Keratinocyte (primary cell): ENCODE measurements around the gene SLC8A1. TPM values are rescaled to one million over a fixed set of nuclear protein-coding genes. Genes with fewer than 3 reads are reported as not detected.

ENCODE experiments used
- DNase-seq: peaks from one replicate; pipeline ENCODE4 v3.0.0-alpha.2; 2011; ENCODE audit warnings: low read depth, missing footprints, low spot score
- FAIRE-seq: peaks from 2 replicates; lab custom pipeline; 2011; peaks lifted over from hg19 to GRCh38; lab: Jason Lieb, UNC
- H2AFZ ChIP-seq: 2 replicates; pipeline ENCODE4 v1.6.0; 2012; ENCODE audit warnings: low read length, control low read depth, inconsistent platforms; ENCODE audit not compliant: control insufficient read depth
- H3K27ac ChIP-seq: 2 replicates; pipeline ENCODE4 v1.5.1; 2011; ENCODE audit warnings: low read length; ENCODE audit not compliant: control insufficient read depth, insufficient read depth
- H3K27me3 ChIP-seq: 3 replicates; pipeline ENCODE4 v1.6.0; 2011; ENCODE audit warnings: low read length; ENCODE audit not compliant: control insufficient read depth, insufficient read depth; ENCODE audit errors: extremely low read depth
- H3K36me3 ChIP-seq, 2 experiments: 2 replicates in 1 of 2; 3 replicates in 1 of 2; pipeline ENCODE4 v1.5.1; 2011; ENCODE audit warnings: low read length in 2 of 2, mild to moderate bottlenecking in 1 of 2; ENCODE audit not compliant: control insufficient read depth in 2 of 2, insufficient read depth in 2 of 2; ENCODE audit errors: extremely low read depth in 1 of 2
- H3K4me1 ChIP-seq: 3 replicates; pipeline ENCODE4 v1.5.1; 2011; ENCODE audit warnings: low read length; ENCODE audit not compliant: control insufficient read depth, insufficient read depth; ENCODE audit errors: extremely low read depth
- H3K4me2 ChIP-seq: 3 replicates; pipeline ENCODE4 v1.6.0; 2011; ENCODE audit warnings: low read depth, low read length; ENCODE audit not compliant: control insufficient read depth, insufficient read depth; ENCODE audit errors: extremely low read depth
- H3K4me3 ChIP-seq, 3 experiments: fragments of 200-600 bp in 1 of 3; sonication (generic) in 1 of 3; 2 replicates in 2 of 3; 3 replicates in 1 of 3; pipeline ENCODE4 v1.5.1; 2011 to 2016; ENCODE audit warnings: low read length in 3 of 3, mild to moderate bottlenecking in 3 of 3, control low read depth in 2 of 3, inconsistent platforms in 1 of 3, low read depth in 1 of 3, mixed read lengths in 1 of 3, mixed run types in 1 of 3, moderate library complexity in 1 of 3; ENCODE audit not compliant: control insufficient read depth in 2 of 3, insufficient read depth in 2 of 3; ENCODE audit errors: extremely low read depth in 1 of 3
- H3K79me2 ChIP-seq: 2 replicates; pipeline ENCODE4 v1.6.0; 2012; ENCODE audit warnings: low read length; ENCODE audit not compliant: control insufficient read depth, insufficient read depth
- H3K9ac ChIP-seq: 3 replicates; pipeline ENCODE4 v1.6.0; 2011; ENCODE audit warnings: low read length; ENCODE audit not compliant: control insufficient read depth, insufficient read depth; ENCODE audit errors: extremely low read depth
- H3K9me1 ChIP-seq: 3 replicates; pipeline ENCODE4 v1.6.0; 2011; ENCODE audit warnings: low read length; ENCODE audit not compliant: control insufficient read depth, insufficient read depth; ENCODE audit errors: extremely low read depth
- H3K9me3 ChIP-seq: 2 replicates; pipeline ENCODE4 v1.5.1; 2012; ENCODE audit warnings: low read depth, low read length; ENCODE audit not compliant: control insufficient read depth
- H4K20me1 ChIP-seq: 3 replicates; pipeline ENCODE4 v1.6.0; 2011; ENCODE audit warnings: low read length; ENCODE audit not compliant: control insufficient read depth, insufficient read depth; ENCODE audit errors: extremely low read depth
- EZH2 ChIP-seq: IDR thresholded peaks from one replicate; pipeline ENCODE4 v1.6.1; 2012; ENCODE audit warnings: inconsistent platforms, mild to moderate bottlenecking, low read length, moderate library complexity
- dilution Hi-C: fragments of 300-500 bp; cut with MboI; formaldehyde crosslinking; loops from one replicate; pipeline ENCODE4 v1.7.0; 2020; ENCODE audit warnings: low sequenced_read_pairs; ENCODE audit not compliant: extremely low pct_ligation_motif_present
- polyA plus RNA-seq, 5 experiments: library from polyadenylated mRNA; depleted of rRNA in 3 of 5; stranded (reverse) in 3 of 5; stranded (forward) in 1 of 5; unstranded in 1 of 5; fragments of >200 nt; gene quantifications; 1 replicate in 1 of 5; 2 replicates in 3 of 5; 3 replicates in 1 of 5; pipeline versions ENCODE4 v1.2.1 to v1.2.3, GENCODE V29; 2011 to 2012; ENCODE audit warnings: missing spikeins in 2 of 5, low read depth in 1 of 5, low replicate concordance in 1 of 5
- TF ChIP-seq, protein P1 (sequence below), 3 experiments: IDR thresholded peaks in 1 of 3; conservative IDR thresholded peaks in 1 of 3; optimal IDR thresholded peaks in 1 of 3; 2 replicates in 2 of 3; 3 replicates in 1 of 3; pipeline versions ENCODE3 to v1.5.1; 2011; ENCODE audit warnings: low read length in 3 of 3, mild to moderate bottlenecking in 3 of 3, moderate library complexity in 2 of 3, control low read depth in 1 of 3, inconsistent platforms in 1 of 3; ENCODE audit not compliant: insufficient read depth in 2 of 3; ENCODE audit errors: extremely low read depth in 1 of 3

The SLC8A1 gene
- polyA plus RNA-seq, 1 donor (not counting 4 experiments of a cell fraction or from before 2014, with no cell fraction given) = 2.7 TPM

DNA sequence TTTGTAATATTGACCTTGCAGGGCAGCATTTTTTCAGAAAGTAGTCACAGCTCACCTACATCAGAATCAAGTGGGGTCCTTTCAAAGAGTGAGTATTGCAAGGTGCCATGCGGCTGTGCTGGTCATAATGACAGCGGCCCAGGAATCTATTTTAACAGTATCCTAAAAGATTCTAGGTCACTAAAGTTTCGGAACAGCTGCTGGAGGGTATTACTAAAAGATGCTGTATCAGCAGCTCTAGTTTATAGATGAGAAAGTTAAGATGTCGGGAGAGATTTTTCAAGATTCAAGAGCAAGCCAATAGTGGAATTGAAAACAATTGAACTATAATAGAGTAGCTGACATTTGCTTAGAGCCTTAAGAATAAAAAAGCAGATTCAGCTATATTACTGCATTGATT is 336.0 kb downstream of the SLC8A1 start:
- DNase-seq = no peak
- Histone ChIP-seq H3K9me3 (no peaks in the 10 kb centered on the region), H3K79me2 (no peaks in the 10 kb centered on the region), H2AFZ (no peak overlapping the region), H3K4me1 (no peaks in the 10 kb centered on the region), H3K4me2 (no peak overlapping the region), H3K9me1 (no peaks in the 10 kb centered on the region), H3K9ac (no peak overlapping the region), H4K20me1 (no peaks in the 10 kb centered on the region), H3K4me3 (no peak overlapping the region), H3K27me3 (no peaks in the 10 kb centered on the region), H3K36me3 (no peaks in the 10 kb centered on the region), H3K27ac (no peak overlapping the region)
- dilution Hi-C loops = no loop called here
- FAIRE-seq = no peak
- no peak for TF ChIP-seq EZH2
- TF ChIP-seq, protein P1, sequence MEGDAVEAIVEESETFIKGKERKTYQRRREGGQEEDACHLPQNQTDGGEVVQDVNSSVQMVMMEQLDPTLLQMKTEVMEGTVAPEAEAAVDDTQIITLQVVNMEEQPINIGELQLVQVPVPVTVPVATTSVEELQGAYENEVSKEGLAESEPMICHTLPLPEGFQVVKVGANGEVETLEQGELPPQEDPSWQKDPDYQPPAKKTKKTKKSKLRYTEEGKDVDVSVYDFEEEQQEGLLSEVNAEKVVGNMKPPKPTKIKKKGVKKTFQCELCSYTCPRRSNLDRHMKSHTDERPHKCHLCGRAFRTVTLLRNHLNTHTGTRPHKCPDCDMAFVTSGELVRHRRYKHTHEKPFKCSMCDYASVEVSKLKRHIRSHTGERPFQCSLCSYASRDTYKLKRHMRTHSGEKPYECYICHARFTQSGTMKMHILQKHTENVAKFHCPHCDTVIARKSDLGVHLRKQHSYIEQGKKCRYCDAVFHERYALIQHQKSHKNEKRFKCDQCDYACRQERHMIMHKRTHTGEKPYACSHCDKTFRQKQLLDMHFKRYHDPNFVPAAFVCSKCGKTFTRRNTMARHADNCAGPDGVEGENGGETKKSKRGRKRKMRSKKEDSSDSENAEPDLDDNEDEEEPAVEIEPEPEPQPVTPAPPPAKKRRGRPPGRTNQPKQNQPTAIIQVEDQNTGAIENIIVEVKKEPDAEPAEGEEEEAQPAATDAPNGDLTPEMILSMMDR (optimal IDR thresholded peaks at IDR 0.05 in 1 of 3, IDR thresholded peaks at IDR 0.05 in 1 of 3, conservative IDR thresholded peaks at IDR 0.05 in 1 of 3; ENCODE audit: extremely low read depth in 1 of 3, insufficient read depth in 2 of 3, low read length in 3 of 3) = no peak

GRCh38 chr2:40115348-40115747 is 336.5 kb downstream of the SLC8A1 start:
- H3K27ac ChIP-seq = no peak overlapping the region
- no peaks in the 10 kb centered on the region for H3K9me1 ChIP-seq
- no peaks in the 10 kb centered on the region for H3K9me3 ChIP-seq
- TF ChIP-seq, protein P1 (optimal IDR thresholded peaks at IDR 0.05 in 1 of 3, IDR thresholded peaks at IDR 0.05 in 1 of 3, conservative IDR thresholded peaks at IDR 0.05 in 1 of 3; ENCODE audit: extremely low read depth in 1 of 3, insufficient read depth in 2 of 3, low read length in 3 of 3) = no peak
- no peak for TF ChIP-seq EZH2
- no peaks in the 10 kb centered on the region for H3K36me3 ChIP-seq
- DNase-seq (no peak), FAIRE-seq (no peak)
- H4K20me1 ChIP-seq = no peaks in the 10 kb centered on the region
- no peak overlapping the region for H2AFZ ChIP-seq
- no peak overlapping the region for H3K4me3 ChIP-seq
- no peaks in the 10 kb centered on the region for H3K4me1 ChIP-seq
- H3K9ac ChIP-seq = no peak overlapping the region
- dilution Hi-C loops = no loop called here
- H3K27me3 ChIP-seq = no peaks in the 10 kb centered on the region
- no peak overlapping the region for H3K4me2 ChIP-seq
- H3K79me2 ChIP-seq = no peaks in the 10 kb centered on the region
